ENCODE data around the gene HS6ST2.
A peak's percentile ranks its signal among the peaks of the same experiment; 100 is the strongest.

Gene HS6ST2

GRCh38 chrX:132842460-132843238 is 115.8 kb downstream of the HS6ST2 start:
- peak overlapping the region; percentile 44; the same call in 1 of the 2 replicates for H3K27ac ChIP-seq
- TF ChIP-seq ZFX (IDR thresholded peaks at IDR 0.05) (no peak), CTCF (conservative IDR thresholded peaks at IDR 0.05) (no peak)

- no peak overlapping the region for H3K27ac ChIP-seq
- TF ChIP-seq CTCF (conservative IDR thresholded peaks at IDR 0.05), result no peak
- TF ChIP-seq ZFX (IDR thresholded peaks at IDR 0.05), result no peak
Measured at GRCh38 chrX:132837967-132838366, 120.5 kb downstream of the HS6ST2 start.

- no peak for TF ChIP-seq CTCF (conservative IDR thresholded peaks at IDR 0.05)
- TF ChIP-seq ZFX (IDR thresholded peaks at IDR 0.05), result no peak
- H3K27ac ChIP-seq, result no peak overlapping the region
Measured at GRCh38 chrX:132837126-132837525, 121.3 kb downstream of the HS6ST2 start.

GRCh38 chrX:132836471-132836870 is 122.0 kb downstream of the HS6ST2 start:
- TF ChIP-seq CTCF (conservative IDR thresholded peaks at IDR 0.05) (no peak), ZFX (IDR thresholded peaks at IDR 0.05) (no peak)
- H3K27ac ChIP-seq, result no peak overlapping the region

GRCh38 chrX:132834741-132835140 is 123.7 kb downstream of the HS6ST2 start:
- no peak overlapping the region for H3K27ac ChIP-seq
- TF ChIP-seq ZFX (IDR thresholded peaks at IDR 0.05), result no peak
- no peak for TF ChIP-seq CTCF (conservative IDR thresholded peaks at IDR 0.05)

- TF ChIP-seq ZFX (IDR thresholded peaks at IDR 0.05) (no peak), CTCF (conservative IDR thresholded peaks at IDR 0.05) (no peak)
- H3K27ac ChIP-seq, result no peak overlapping the region
Measured at GRCh38 chrX:132834109-132834508, 124.3 kb downstream of the HS6ST2 start.

- H3K27ac ChIP-seq, result no peak overlapping the region
- TF ChIP-seq ZFX (IDR thresholded peaks at IDR 0.05) (no peak), CTCF (conservative IDR thresholded peaks at IDR 0.05) (no peak)
Measured at GRCh38 chrX:132833373-132833772, 125.1 kb downstream of the HS6ST2 start.
